Measurements from ENCODE around the gene CXCL16. TPM values are rescaled to one million over a fixed set of nuclear protein-coding genes. Genes with fewer than 3 reads are reported as not detected.
A peak's percentile ranks its signal among the peaks of the same experiment; 100 is the strongest.

Gene CXCL16
- total and polyA plus RNA-seq, 2 of the 13 experiments (the other 11 are each of a cell fraction or from before 2014, with no cell fraction given) = 9.4 to 101 TPM

- no peak overlapping the region for H3K9ac ChIP-seq (ENCODE audit: insufficient read depth, low read depth, low read length)
- ATAC-seq = no peak
- no peak overlapping the region for H2AFZ ChIP-seq (ENCODE audit: low read length)
- H3K27me3 ChIP-seq (ENCODE audit: control insufficient read depth in 1 of 2, insufficient read depth in 2 of 2, low read length in 2 of 2) = no peaks in the 10 kb centered on the region
- ChIA-PET POLR2A (interaction anchor here (3.1 to 3.6 kb wide), 2 partner anchors 8 to 10 kb away, joined by 24 to 87 read pairs; partner anchors contain the start of gene ARRB2), CTCF (ENCODE audit: low intra/inter-chr PET ratio, low total read pairs) (no interaction called here)
- intact Hi-C loops (cut with micrococcal nuclease; ENCODE audit: unreplicated experiment) (loop anchor here (10.0 kb wide), 1 partner anchor 245 kb away; the partner anchor contains the start of gene SPAG7), in situ Hi-C loops (cut with HindIII; ENCODE audit: extremely low pct_ligation_motif_present, low pct_unique_long_range_greater_than_20kb) (no loop called here)
- H3K4me3 ChIP-seq (replicated peaks in 1 of 3; ENCODE audit: insufficient read depth in 1 of 3, low read depth in 2 of 3, low read length in 3 of 3) = no peak overlapping the region
- no peak overlapping the region for H3K27ac ChIP-seq (ENCODE audit: extremely low read length, insufficient read depth, low read length)
- H4K20me1 ChIP-seq (ENCODE audit: insufficient read depth, low read length) = no peaks in the 10 kb centered on the region
- DNase-seq (ENCODE audit: low spot score) = no peak
- BruUV-seq (replicated peaks) = no TSS peak
- H3K9me3 ChIP-seq (ENCODE audit: low read length) = no peaks in the 10 kb centered on the region
- peaks cover 35% of the 10 kb centered on the region for H3K4me1 ChIP-seq (ENCODE audit: insufficient read depth, low read length)
- 94% methylated on average over 8 of the region's 15 CpGs for WGBS (ENCODE audit: low lambda C conversion rate)
- TF ChIP-seq RBFOX2 (IDR thresholded peaks at IDR 0.05; ENCODE audit: low read depth, low read length) = 0 out of 2 replicates have a peak, but pooled peaks have one; percentile 29
- TF ChIP-seq ZBTB33 (CRISPR knock-in tag; IDR thresholded peaks at IDR 0.05) = no peak
- no peak for FAIRE-seq
- no peak overlapping the region for H3K4me2 ChIP-seq (ENCODE audit: low read depth, low read length)
- no peaks in the 10 kb centered on the region for H3K79me2 ChIP-seq (ENCODE audit: insufficient read depth, low read length)
- H3K36me3 ChIP-seq (replicated peaks in 1 of 2; ENCODE audit: control insufficient read depth in 1 of 2, insufficient read depth in 2 of 2, low read length in 2 of 2) = peaks cover 11 to 37% of the 10 kb centered on the region in 2 experiments; a peak in 4 of 5 replicates
Observed at GRCh38 chr17:4719684-4720221, 20.0 kb downstream of the CXCL16 start.

DNA sequence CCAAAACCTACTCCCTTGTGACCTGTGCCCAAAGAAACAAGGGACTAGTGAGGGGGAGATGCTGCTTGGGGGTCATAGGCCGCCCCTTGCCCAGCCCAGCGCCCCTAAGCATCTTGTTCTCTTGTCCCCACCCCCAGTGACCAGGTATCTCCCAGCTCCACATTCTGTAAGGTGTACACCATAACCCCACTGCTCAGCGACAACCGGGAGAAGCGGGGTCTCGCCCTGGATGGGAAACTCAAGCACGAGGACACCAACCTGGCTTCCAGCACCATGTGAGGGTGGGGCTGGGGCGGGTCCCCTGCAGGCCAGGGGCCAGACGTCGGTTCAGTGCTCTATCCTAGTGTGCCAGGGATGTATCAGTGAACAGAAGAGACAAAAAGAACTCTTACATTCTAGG lies 20.6 kb downstream of the CXCL16 start:
- Histone ChIP-seq H2AFZ (ENCODE audit: low read length) (no peak overlapping the region), H4K20me1 (ENCODE audit: insufficient read depth, low read length) (no peaks in the 10 kb centered on the region), H3K9me3 (ENCODE audit: low read length) (no peaks in the 10 kb centered on the region), H3K79me2 (ENCODE audit: insufficient read depth, low read length) (no peaks in the 10 kb centered on the region), H3K27me3 (ENCODE audit: control insufficient read depth in 1 of 2, insufficient read depth in 2 of 2, low read length in 2 of 2) (no peaks in the 10 kb centered on the region), H3K4me3 (replicated peaks in 1 of 3; ENCODE audit: insufficient read depth in 1 of 3, low read depth in 2 of 3, low read length in 3 of 3) (no peak overlapping the region), H3K4me1 (ENCODE audit: insufficient read depth, low read length) (peaks cover 40% of the 10 kb centered on the region), H3K4me2 (ENCODE audit: low read depth, low read length) (no peak overlapping the region), H3K27ac (ENCODE audit: extremely low read length, insufficient read depth, low read length) (no peak overlapping the region), H3K36me3 (replicated peaks in 1 of 2; ENCODE audit: control insufficient read depth in 1 of 2, insufficient read depth in 2 of 2, low read length in 2 of 2) (peaks cover 11 to 37% of the 10 kb centered on the region in 2 experiments; a peak in 4 of 5 replicates), H3K9ac (ENCODE audit: insufficient read depth, low read depth, low read length) (no peak overlapping the region)
- TF ChIP-seq SSRP1 (CRISPR knock-in tag; IDR thresholded peaks at IDR 0.05) (no peak), JARID2 (CRISPR knock-in tag; IDR thresholded peaks at IDR 0.05; ENCODE audit: insufficient replicate concordance) (no peak), HNRNPUL1 (IDR thresholded peaks at IDR 0.05; ENCODE audit: low read depth, low read length) (no peak), MYNN (CRISPR knock-in tag; IDR thresholded peaks at IDR 0.05; ENCODE audit: low read depth) (no peak), IRX3 (CRISPR knock-in tag; IDR thresholded peaks at IDR 0.05; ENCODE audit: borderline replicate concordance, low read depth) (no peak), BHLHE40 (IDR thresholded peaks at IDR 0.05; ENCODE audit: low read length) (no peak), DNMT3B (CRISPR knock-in tag; conservative IDR thresholded peaks at IDR 0.05) (no peak), PAF1 (CRISPR knock-in tag; IDR thresholded peaks at IDR 0.05) (no peak), ZNF431 (CRISPR knock-in tag; IDR thresholded peaks at IDR 0.05; ENCODE audit: borderline replicate concordance, low read depth) (no peak), SATB2 (CRISPR knock-in tag; IDR thresholded peaks at IDR 0.05) (no peak), DR1 (CRISPR knock-in tag; IDR thresholded peaks at IDR 0.05) (no peak), ZNF709 (CRISPR knock-in tag; IDR thresholded peaks at IDR 0.05) (no peak), GATAD1 (CRISPR knock-in tag; IDR thresholded peaks at IDR 0.05) (no peak)
- TF ChIP-seq, protein P1, sequence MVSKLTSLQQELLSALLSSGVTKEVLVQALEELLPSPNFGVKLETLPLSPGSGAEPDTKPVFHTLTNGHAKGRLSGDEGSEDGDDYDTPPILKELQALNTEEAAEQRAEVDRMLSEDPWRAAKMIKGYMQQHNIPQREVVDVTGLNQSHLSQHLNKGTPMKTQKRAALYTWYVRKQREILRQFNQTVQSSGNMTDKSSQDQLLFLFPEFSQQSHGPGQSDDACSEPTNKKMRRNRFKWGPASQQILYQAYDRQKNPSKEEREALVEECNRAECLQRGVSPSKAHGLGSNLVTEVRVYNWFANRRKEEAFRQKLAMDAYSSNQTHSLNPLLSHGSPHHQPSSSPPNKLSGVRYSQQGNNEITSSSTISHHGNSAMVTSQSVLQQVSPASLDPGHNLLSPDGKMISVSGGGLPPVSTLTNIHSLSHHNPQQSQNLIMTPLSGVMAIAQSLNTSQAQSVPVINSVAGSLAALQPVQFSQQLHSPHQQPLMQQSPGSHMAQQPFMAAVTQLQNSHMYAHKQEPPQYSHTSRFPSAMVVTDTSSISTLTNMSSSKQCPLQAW (CRISPR knock-in tag; IDR thresholded peaks at IDR 0.05) = no peak
- in situ Hi-C loops (cut with HindIII; ENCODE audit: extremely low pct_ligation_motif_present, low pct_unique_long_range_greater_than_20kb) = no loop called here
- POLR2A ChIA-PET = interaction anchor here (1.0 to 3.6 kb wide), 2 partner anchors 9 to 10 kb away, joined by 4 to 87 read pairs; partner anchors contain the start of gene ARRB2
- ATAC-seq (no peak), DNase-seq (ENCODE audit: low spot score) (no peak), FAIRE-seq (no peak)
- CTCF ChIA-PET (ENCODE audit: low intra/inter-chr PET ratio, low total read pairs) = no interaction called here
- intact Hi-C loops (cut with micrococcal nuclease; ENCODE audit: unreplicated experiment) = loop anchor here (10.0 kb wide), 1 partner anchor 246 kb away; the partner anchor contains the start of gene SPAG7
- 94% methylated on average over 10 of the region's 10 CpGs for WGBS (ENCODE audit: low lambda C conversion rate)
- BruUV-seq (replicated peaks) = no TSS peak

All from HepG2 (cell line).